ENCODE data around the gene MT1H.

The MT1H gene

GRCh38 chr16:56682703-56683397 lies 13.2 kb downstream of the MT1H start:
- DNase-seq (ENCODE audit: low read depth, low spot score): no peak
- H3K27ac ChIP-seq: peak overlapping the region; percentile 63

- no peak for DNase-seq (ENCODE audit: low read depth, low spot score)
- H3K27ac ChIP-seq: peak overlapping the region; percentile 63
Measured at GRCh38 chr16:56683424-56684172, 14.0 kb downstream of the MT1H start.

GRCh38 chr16:56684256-56684925 lies 14.8 kb downstream of the MT1H start:
- peak overlapping the region; percentile 63 for H3K27ac ChIP-seq
- no peak for DNase-seq (ENCODE audit: low read depth, low spot score)

GRCh38 chr16:56684926-56685590 lies 15.4 kb downstream of the MT1H start:
- peak overlapping the region; percentile 63 for H3K27ac ChIP-seq
- no peak for DNase-seq (ENCODE audit: low read depth, low spot score)

- no peak for DNase-seq (ENCODE audit: low read depth, low spot score)
Measured at GRCh38 chr16:56686758-56687157, 17.1 kb downstream of the MT1H start.

GRCh38 chr16:56688762-56689161 lies 19.1 kb downstream of the MT1H start:
- DNase-seq (ENCODE audit: low read depth, low spot score): no peak
- H3K27ac ChIP-seq: peak overlapping the region; percentile 37

More at GRCh38 chr16:56686758-56687157, 17.1 kb downstream of the MT1H start:
- H3K27ac ChIP-seq: no peak overlapping the region

- peak overlapping the region; percentile 37 for H3K27ac ChIP-seq
- DNase-seq (ENCODE audit: low read depth, low spot score): no peak
Measured at GRCh38 chr16:56689171-56689570, 19.6 kb downstream of the MT1H start.

GRCh38 chr16:56690420-56691122 lies 21.0 kb downstream of the MT1H start:
- H3K27ac ChIP-seq: no peak overlapping the region
- no peak for DNase-seq (ENCODE audit: low read depth, low spot score)

- peak overlapping the region; percentile 80 for H3K27ac ChIP-seq
- peak; percentile 96 for DNase-seq (ENCODE audit: low read depth, low spot score)
Measured at GRCh38 chr16:56691885-56692284, 22.3 kb downstream of the MT1H start.

- no peak for DNase-seq (ENCODE audit: low read depth, low spot score)
- no peak overlapping the region for H3K27ac ChIP-seq
Measured at GRCh38 chr16:56695246-56695645, 25.6 kb downstream of the MT1H start.

GRCh38 chr16:56697456-56698155 lies 28.0 kb downstream of the MT1H start:
- DNase-seq (ENCODE audit: low read depth, low spot score): no peak
- H3K27ac ChIP-seq: no peak overlapping the region

GRCh38 chr16:56700195-56700594 lies 30.6 kb downstream of the MT1H start:
- no peak overlapping the region for H3K27ac ChIP-seq
- no peak for DNase-seq (ENCODE audit: low read depth, low spot score)

GRCh38 chr16:56700631-56701030 lies 31.0 kb downstream of the MT1H start:
- no peak overlapping the region for H3K27ac ChIP-seq
- no peak for DNase-seq (ENCODE audit: low read depth, low spot score)

GRCh38 chr16:56701534-56701933 lies 31.9 kb downstream of the MT1H start:
- DNase-seq (ENCODE audit: low read depth, low spot score): no peak
- H3K27ac ChIP-seq: no peak overlapping the region

- no peak overlapping the region for H3K27ac ChIP-seq
- no peak for DNase-seq (ENCODE audit: low read depth, low spot score)
Measured at GRCh38 chr16:56702836-56703235, 33.2 kb downstream of the MT1H start.

- no peak for DNase-seq (ENCODE audit: low read depth, low spot score)
- H3K27ac ChIP-seq: no peak overlapping the region
Measured at GRCh38 chr16:56708525-56709442, 39.2 kb downstream of the MT1H start.

- DNase-seq (ENCODE audit: low read depth, low spot score): no peak
- no peak overlapping the region for H3K27ac ChIP-seq
Measured at GRCh38 chr16:56709443-56710040, 39.9 kb downstream of the MT1H start.

GRCh38 chr16:56710181-56710737 lies 40.6 kb downstream of the MT1H start:
- DNase-seq (ENCODE audit: low read depth, low spot score): no peak
- H3K27ac ChIP-seq: no peak overlapping the region

Measured in epithelial cell of prostate (primary cell).